ENCODE data around the gene MTSS2. TPM values are rescaled to one million over a fixed set of nuclear protein-coding genes. Genes with fewer than 3 reads are reported as not detected.

MTSS2 gene
- total RNA-seq, result 23.2 and 73.8 TPM in 2 replicates

GRCh38 chr16:70685938-70686375 is at the start of gene MTSS2:
TSS of gene MTSS2 (minus strand) at chr16:70686053. CDS start at chr16:70685791, 262 bp downstream.

GRCh38 chr16:70646260-70647241 is 39.3 kb downstream of the MTSS2 start, which contains the start of gene IL34:
TSS of gene IL34 (plus strand) at chr16:70646559. CDS start at chr16:70646948, 389 bp downstream.

Other genes starting within 250 kb of the MTSS2 start
- 3.4 and 9.3 TPM in 2 replicates for gene ST3GAL2, start 247.0 kb downstream of the MTSS2 start, total RNA-seq
- gene FCSK, start 231.5 kb downstream of the MTSS2 start, total RNA-seq, result 11.3 and 12.9 TPM in 2 replicates
- gene COG4, start 162.5 kb downstream of the MTSS2 start, total RNA-seq, result 43.4 and 46.3 TPM in 2 replicates
- 79.3 and 105 TPM in 2 replicates for gene SF3B3, start 162.2 kb downstream of the MTSS2 start, total RNA-seq
- gene IL34, start 39.5 kb downstream of the MTSS2 start, total RNA-seq, result 1.0 and 2.1 TPM in 2 replicates
- gene VAC14, start 115.1 kb upstream of the MTSS2 start, total RNA-seq, result 35.2 and 53.2 TPM in 2 replicates

Data from nasal cavity respiratory epithelium epithelial cell of viscerocranial mucosa (primary cell).